Cardiac muscle cell (in vitro differentiated cells and primary cell): ENCODE results near the gene NTNG1. TPM values are rescaled to one million over a fixed set of nuclear protein-coding genes. Genes with fewer than 3 reads are reported as not detected.
A peak's percentile ranks its signal among the peaks of the same experiment; 100 is the strongest.

Source experiments
- DNase-seq, 2 donors: peaks; one replicate each; pipeline versions ENCODE4 v3.0.0 to v3.0.0-alpha.2; 2010 to 2017; ENCODE audit warnings: low read depth in 1 of 2, low spot score in 1 of 2
- H3K27ac ChIP-seq: fragments of 200-600 bp; sonication (generic); 2 replicates; pipeline ENCODE4 v1.5.1; 2016
- H3K27me3 ChIP-seq: fragments of 200-600 bp; sonication (generic); 2 replicates; pipeline ENCODE4 v1.6.0; 2016; ENCODE audit warnings: control low read depth
- H3K36me3 ChIP-seq: fragments of 200-600 bp; sonication (generic); 2 replicates; pipeline ENCODE4 v1.5.1; 2016; ENCODE audit warnings: control low read depth
- H3K4me1 ChIP-seq: fragments of 200-600 bp; sonication (generic); 2 replicates; pipeline ENCODE4 v1.8.1; 2017; ENCODE audit warnings: low read depth, mild to moderate bottlenecking, mixed run types
- H3K4me3 ChIP-seq: fragments of 200-600 bp; sonication (generic); 2 replicates; pipeline ENCODE4 v1.5.1; 2016; ENCODE audit warnings: mild to moderate bottlenecking
- H3K9me3 ChIP-seq: fragments of 200-600 bp; sonication (generic); 2 replicates; pipeline ENCODE4 v1.5.1; 2017; ENCODE audit warnings: low read depth, mild to moderate bottlenecking, control low read depth
- polyA plus RNA-seq: library from polyadenylated mRNA; unstranded; fragments of >200 nt; fragmentation: Nextera tagmentation; extraction: Ambion mirVana; gene quantifications from 2 replicates; pipeline ENCODE4 v1.2.1, GENCODE V29; 2016
- total RNA-seq: library from RNA; depleted of rRNA; stranded (reverse); fragments of >200 nt; gene quantifications from 2 replicates; pipeline ENCODE4 v1.2.3, GENCODE V29; 2016
- TF ChIP-seq, protein P1 (sequence below): IDR thresholded peaks from 2 replicates; pipeline ENCODE4 v1.5.1; 2012; ENCODE audit warnings: low read depth, mild to moderate bottlenecking, low read length

The NTNG1 gene
- total and polyA plus RNA-seq, 2 experiments from 2014 or later, result 0.12 TPM; not detected in 1

GRCh38 chr1:107413951-107414350, 273.1 kb downstream of the NTNG1 start:
- no peaks in the 10 kb centered on the region for H3K27me3 ChIP-seq
- no peaks in the 10 kb centered on the region for H3K4me1 ChIP-seq
- DNase-seq, result no peak
- no peaks in the 10 kb centered on the region for H3K36me3 ChIP-seq
- TF ChIP-seq, protein P1, sequence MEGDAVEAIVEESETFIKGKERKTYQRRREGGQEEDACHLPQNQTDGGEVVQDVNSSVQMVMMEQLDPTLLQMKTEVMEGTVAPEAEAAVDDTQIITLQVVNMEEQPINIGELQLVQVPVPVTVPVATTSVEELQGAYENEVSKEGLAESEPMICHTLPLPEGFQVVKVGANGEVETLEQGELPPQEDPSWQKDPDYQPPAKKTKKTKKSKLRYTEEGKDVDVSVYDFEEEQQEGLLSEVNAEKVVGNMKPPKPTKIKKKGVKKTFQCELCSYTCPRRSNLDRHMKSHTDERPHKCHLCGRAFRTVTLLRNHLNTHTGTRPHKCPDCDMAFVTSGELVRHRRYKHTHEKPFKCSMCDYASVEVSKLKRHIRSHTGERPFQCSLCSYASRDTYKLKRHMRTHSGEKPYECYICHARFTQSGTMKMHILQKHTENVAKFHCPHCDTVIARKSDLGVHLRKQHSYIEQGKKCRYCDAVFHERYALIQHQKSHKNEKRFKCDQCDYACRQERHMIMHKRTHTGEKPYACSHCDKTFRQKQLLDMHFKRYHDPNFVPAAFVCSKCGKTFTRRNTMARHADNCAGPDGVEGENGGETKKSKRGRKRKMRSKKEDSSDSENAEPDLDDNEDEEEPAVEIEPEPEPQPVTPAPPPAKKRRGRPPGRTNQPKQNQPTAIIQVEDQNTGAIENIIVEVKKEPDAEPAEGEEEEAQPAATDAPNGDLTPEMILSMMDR, result no peak
- H3K9me3 ChIP-seq, result no peaks in the 10 kb centered on the region
- no peak overlapping the region for H3K4me3 ChIP-seq
- H3K27ac ChIP-seq, result no peak overlapping the region

DNA sequence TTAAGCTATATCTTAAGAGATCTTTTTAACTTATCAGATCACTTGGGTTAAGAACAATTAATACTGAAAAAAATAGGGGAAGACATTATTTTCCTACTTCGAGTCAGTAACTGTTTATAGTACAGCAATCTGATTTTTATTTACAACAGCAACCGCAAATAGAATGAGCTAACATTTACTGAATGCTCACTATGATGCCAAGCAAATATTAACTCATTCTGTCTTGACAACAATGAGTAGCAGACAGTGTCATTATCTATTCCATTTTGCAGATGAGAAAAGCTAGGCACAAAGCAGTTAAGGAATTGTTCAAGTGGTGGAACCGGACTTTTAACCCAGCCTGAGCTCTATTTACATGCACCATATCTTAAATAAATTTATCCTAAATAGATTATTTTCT, 273.7 kb downstream of the NTNG1 start:
- no peaks in the 10 kb centered on the region for H3K36me3 ChIP-seq
- H3K27ac ChIP-seq, result no peak overlapping the region
- TF ChIP-seq, protein P1, result no peak
- no peaks in the 10 kb centered on the region for H3K27me3 ChIP-seq
- no peaks in the 10 kb centered on the region for H3K4me1 ChIP-seq
- H3K4me3 ChIP-seq, result no peak overlapping the region
- DNase-seq, result no peak
- H3K9me3 ChIP-seq, result no peaks in the 10 kb centered on the region

- Histone ChIP-seq H3K9me3 (no peaks in the 10 kb centered on the region), H3K4me3 (no peak overlapping the region), H3K36me3 (no peaks in the 10 kb centered on the region), H3K27me3 (no peaks in the 10 kb centered on the region), H3K4me1 (no peaks in the 10 kb centered on the region), H3K27ac (no peak overlapping the region)
- TF ChIP-seq, protein P1, result no peak
- peak in 1 of 2 donors; percentile 6 for DNase-seq
Measured at GRCh38 chr1:107415241-107415640, 274.4 kb downstream of the NTNG1 start.

- Histone ChIP-seq H3K4me1 (no peaks in the 10 kb centered on the region), H3K27ac (no peak overlapping the region), H3K9me3 (no peaks in the 10 kb centered on the region), H3K36me3 (no peaks in the 10 kb centered on the region), H3K4me3 (no peak overlapping the region), H3K27me3 (no peaks in the 10 kb centered on the region)
- TF ChIP-seq, protein P1, result no peak
- DNase-seq, result no peak
Measured at GRCh38 chr1:107419003-107419402, 278.2 kb downstream of the NTNG1 start.

- TF ChIP-seq, protein P1, result no peak
- H3K9me3 ChIP-seq, result no peaks in the 10 kb centered on the region
- no peaks in the 10 kb centered on the region for H3K4me1 ChIP-seq
- no peak overlapping the region for H3K4me3 ChIP-seq
- no peaks in the 10 kb centered on the region for H3K36me3 ChIP-seq
- H3K27ac ChIP-seq, result no peak overlapping the region
- DNase-seq, result no peak
- H3K27me3 ChIP-seq, result no peaks in the 10 kb centered on the region
Measured at GRCh38 chr1:107422901-107423300, 282.1 kb downstream of the NTNG1 start.
